Loucy (cell line): ENCODE results near the gene ITGAL.

Source experiments
- H2AFZ ChIP-seq: fragments of 200-600 bp; sonication (generic); 2 replicates; pipeline ENCODE4 v1.6.0; 2016; ENCODE audit warnings: antibody characterized with exemption, mild to moderate bottlenecking, low read length, moderate library complexity
- H3F3A ChIP-seq: fragments of 200-600 bp; 2 replicates; pipeline ENCODE4 v1.6.0; 2016; ENCODE audit warnings: antibody characterized with exemption, low read depth, mild to moderate bottlenecking
- H3K27me3 ChIP-seq: fragments of 200-600 bp; sonication (generic); 2 replicates; pipeline ENCODE4 v1.6.1; 2014; ENCODE audit warnings: low read length, mild to moderate bottlenecking; ENCODE audit not compliant: insufficient read depth, poor library complexity, severe bottlenecking
- H3K36me3 ChIP-seq: fragments of 200-600 bp; sonication (generic); 2 replicates; pipeline ENCODE4 v1.6.1; 2016; ENCODE audit warnings: low read length; ENCODE audit not compliant: insufficient read depth
- H3K4me1 ChIP-seq: fragments of 200-600 bp; sonication (generic); 2 replicates; pipeline ENCODE4 v1.5.1; 2014; ENCODE audit warnings: low read length, mild to moderate bottlenecking; ENCODE audit not compliant: insufficient read depth, poor library complexity, severe bottlenecking
- H3K4me2 ChIP-seq: fragments of 200-600 bp; sonication (generic); 2 replicates; pipeline ENCODE4 v1.6.0; 2014; ENCODE audit warnings: antibody characterized with exemption, low read length, low read depth, mild to moderate bottlenecking; ENCODE audit not compliant: poor library complexity, severe bottlenecking
- H3K4me3 ChIP-seq: fragments of 200-600 bp; sonication (generic); 2 replicates; pipeline ENCODE4 v1.5.1; 2014; ENCODE audit warnings: low read length, mild to moderate bottlenecking, mixed read lengths; ENCODE audit not compliant: poor library complexity, severe bottlenecking
- H3K79me2 ChIP-seq: fragments of 200-600 bp; sonication (generic); 2 replicates; pipeline ENCODE4 v1.6.1; 2014; ENCODE audit warnings: low read length; ENCODE audit not compliant: insufficient read depth
- H3K9ac ChIP-seq: fragments of 200-600 bp; sonication (generic); 2 replicates; pipeline ENCODE4 v1.6.0; 2014; ENCODE audit warnings: mild to moderate bottlenecking, low read depth, low read length, moderate library complexity; ENCODE audit not compliant: poor library complexity, severe bottlenecking
- H3K9me2 ChIP-seq: fragments of 200-600 bp; sonication (generic); replicated peaks from 2 replicates; pipeline ENCODE4 v1.6.1; 2016; ENCODE audit warnings: low read depth, low read length, mixed read lengths
- H3K9me3 ChIP-seq: fragments of 200-600 bp; sonication (generic); 2 replicates; pipeline ENCODE4 v1.6.1; 2014; ENCODE audit warnings: mild to moderate bottlenecking, antibody characterized with exemption, low read length, low read depth; ENCODE audit not compliant: insufficient read depth
- H4K20me1 ChIP-seq: fragments of 200-600 bp; sonication (generic); 2 replicates; pipeline ENCODE4 v1.6.0; 2014; ENCODE audit warnings: antibody characterized with exemption, low read length, mild to moderate bottlenecking; ENCODE audit not compliant: insufficient read depth, poor library complexity, severe bottlenecking
- CTCF ChIP-seq: fragments of 200-600 bp; sonication (generic); conservative IDR thresholded peaks from 2 replicates; pipeline ENCODE4 v1.5.1; 2014; ENCODE audit warnings: mild to moderate bottlenecking, antibody characterized with exemption, low read length
- EZH2phosphoT487 ChIP-seq: fragments of 200-600 bp; IDR thresholded peaks from 2 replicates; pipeline ENCODE4 v1.6.1; 2018; ENCODE audit warnings: antibody characterized with exemption, mild to moderate bottlenecking, moderate library complexity, borderline replicate concordance

ITGAL gene

DNA sequence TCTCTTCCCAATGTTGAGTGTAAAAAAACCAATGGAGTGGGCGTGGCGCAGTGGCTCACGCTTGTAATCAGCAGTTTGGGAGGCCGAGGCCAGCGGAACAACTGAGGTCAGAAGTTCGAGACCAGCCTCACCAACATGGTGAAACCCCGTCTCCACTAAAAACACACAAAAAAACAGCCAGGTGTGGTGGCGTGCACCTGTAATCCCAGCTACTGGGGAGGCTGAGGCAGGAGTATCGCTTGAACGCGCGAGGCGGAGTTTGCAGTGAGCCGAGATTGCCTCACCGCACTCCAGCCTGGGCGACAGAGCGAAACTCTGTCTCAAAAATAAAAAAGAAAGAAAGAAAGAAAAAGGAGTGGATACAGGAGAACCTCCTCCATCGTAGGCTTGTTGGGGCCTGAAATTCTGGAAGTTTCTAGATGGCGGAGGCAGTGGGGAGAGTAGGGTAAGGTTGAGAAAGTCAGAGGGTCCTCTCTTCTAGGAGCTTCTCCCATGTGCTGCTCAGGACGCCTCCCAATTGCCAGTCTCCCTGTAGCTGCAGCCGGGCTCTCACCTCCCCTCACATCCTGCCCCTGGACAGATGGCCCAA lies 86.3 kb downstream of the ITGAL start:
- Histone ChIP-seq H3F3A (no peaks in the 10 kb centered on the region), H3K4me2 (peak overlapping the region; percentile 88), H3K9me3 (no peaks in the 10 kb centered on the region), H3K79me2 (peaks cover 42% of the 10 kb centered on the region), H3K36me3 (no peaks in the 10 kb centered on the region), H3K9ac (peak overlapping the region; percentile 96), H3K27me3 (no peaks in the 10 kb centered on the region), H3K4me3 (peak overlapping the region; percentile 87), H2AFZ (peak overlapping the region; percentile 55; the same call in 1 of the 2 replicates), H3K4me1 (peaks cover 14% of the 10 kb centered on the region), H4K20me1 (no peaks in the 10 kb centered on the region), H3K9me2 (no peaks in the 10 kb centered on the region)
- TF ChIP-seq EZH2phosphoT487, result no peak
- no peak for TF ChIP-seq CTCF

DNA sequence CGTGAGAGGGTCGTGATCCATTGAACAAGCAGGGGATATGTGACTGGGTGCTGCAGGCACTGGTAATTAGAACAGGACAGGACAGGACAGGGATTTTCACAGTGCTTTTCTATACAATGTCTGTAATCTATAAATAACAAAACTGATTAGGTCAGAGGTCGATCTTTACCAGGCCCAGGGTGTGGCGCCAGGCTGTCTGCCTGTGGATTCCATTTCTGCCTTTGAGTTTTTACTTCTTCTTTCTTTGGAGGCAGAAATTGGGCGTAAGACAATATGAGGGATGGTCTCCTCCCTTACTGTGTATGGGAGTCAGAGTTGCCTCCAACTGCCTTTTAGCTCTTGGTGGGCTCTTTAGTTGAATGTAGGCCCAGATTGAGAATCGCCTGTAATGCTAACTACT lies 87.1 kb downstream of the ITGAL start:
- H3K79me2 ChIP-seq, result peaks cover 34% of the 10 kb centered on the region
- H3K27me3 ChIP-seq, result no peaks in the 10 kb centered on the region
- no peaks in the 10 kb centered on the region for H4K20me1 ChIP-seq
- no peak for TF ChIP-seq EZH2phosphoT487
- TF ChIP-seq CTCF, result no peak
- H2AFZ ChIP-seq, result no peak overlapping the region
- no peaks in the 10 kb centered on the region for H3K36me3 ChIP-seq
- H3K4me1 ChIP-seq, result peaks cover 14% of the 10 kb centered on the region
- no peaks in the 10 kb centered on the region for H3K9me3 ChIP-seq
- no peaks in the 10 kb centered on the region for H3F3A ChIP-seq
- no peak overlapping the region for H3K4me3 ChIP-seq
- H3K9me2 ChIP-seq, result no peaks in the 10 kb centered on the region
- H3K4me2 ChIP-seq, result no peak overlapping the region
- peak overlapping the region; percentile 96 for H3K9ac ChIP-seq

DNA sequence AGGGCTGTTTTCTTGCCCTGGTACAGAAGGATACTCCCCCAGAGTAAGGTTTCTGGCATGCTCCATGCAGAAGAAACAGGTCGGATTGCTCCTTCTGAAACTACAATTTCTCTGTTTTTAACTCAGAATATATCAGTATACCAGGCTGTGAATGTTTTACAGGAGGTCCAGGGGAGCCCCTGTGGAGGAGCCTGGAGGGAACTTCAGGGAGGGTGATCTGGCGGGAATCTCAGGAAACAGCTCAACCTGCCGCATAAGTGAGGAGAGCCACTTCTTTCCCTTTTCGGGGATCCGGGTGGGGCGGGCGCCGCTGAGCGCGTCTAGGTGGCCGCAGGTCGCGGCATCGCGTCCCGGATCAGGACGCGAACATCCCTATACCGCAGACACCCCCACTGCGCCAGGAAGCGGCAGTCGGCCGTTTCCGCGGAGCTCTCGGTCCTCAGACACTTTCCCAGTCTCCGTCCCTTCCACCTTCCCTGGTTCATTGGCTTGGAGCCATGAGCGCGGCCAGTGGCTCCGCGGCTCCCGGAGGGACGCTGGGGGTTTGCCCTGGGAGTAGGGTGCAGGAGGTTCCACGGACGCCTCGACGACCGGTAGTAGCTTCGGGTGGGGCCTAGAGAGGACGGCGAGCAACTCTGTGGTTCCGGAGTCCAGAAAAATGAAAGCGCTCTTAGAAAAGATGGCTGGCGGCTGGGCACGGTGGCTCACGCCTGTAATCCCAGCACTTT lies 88.7 kb downstream of the ITGAL start:
- Histone ChIP-seq H3K9me2 (no peaks in the 10 kb centered on the region), H3K4me3 (no peak overlapping the region), H3K4me2 (no peak overlapping the region), H3K9ac (no peak overlapping the region), H3K79me2 (peaks cover 18% of the 10 kb centered on the region), H3K9me3 (no peaks in the 10 kb centered on the region), H4K20me1 (no peaks in the 10 kb centered on the region), H3F3A (no peaks in the 10 kb centered on the region), H2AFZ (no peak overlapping the region), H3K4me1 (peaks cover 12% of the 10 kb centered on the region), H3K36me3 (no peaks in the 10 kb centered on the region), H3K27me3 (no peaks in the 10 kb centered on the region)
- no peak for TF ChIP-seq EZH2phosphoT487
- no peak for TF ChIP-seq CTCF
